GM18907 (cell line): ENCODE measurements around the gene DBH.

Experiments
- ATAC-seq: cut with Tn5 transposase; IDR thresholded peaks from one replicate; pipeline ENCODE4 v1.9.1; 2021; ENCODE audit warnings: mild to moderate bottlenecking, moderate library complexity; ENCODE audit not compliant: unreplicated experiment

Gene DBH

GRCh38 chr9:133604214-133604613 lies 31.9 kb upstream of the DBH start:
- ATAC-seq, result no peak

- no peak for ATAC-seq
Observed at GRCh38 chr9:133604856-133605255, 31.3 kb upstream of the DBH start.

- no peak for ATAC-seq
Observed at GRCh38 chr9:133605446-133605845, 30.7 kb upstream of the DBH start.

- no peak for ATAC-seq
Observed at GRCh38 chr9:133605856-133606707, 30.1 kb upstream of the DBH start.

GRCh38 chr9:133606708-133607025 lies 29.5 kb upstream of the DBH start:
- no peak for ATAC-seq

- no peak for ATAC-seq
Observed at GRCh38 chr9:133607381-133607780, 28.8 kb upstream of the DBH start.

GRCh38 chr9:133607976-133608375 lies 28.2 kb upstream of the DBH start:
- ATAC-seq, result no peak

GRCh38 chr9:133608382-133608781 lies 27.8 kb upstream of the DBH start:
- ATAC-seq, result no peak

- no peak for ATAC-seq
Observed at GRCh38 chr9:133608889-133609288, 27.3 kb upstream of the DBH start.

- ATAC-seq, result no peak
Observed at GRCh38 chr9:133609311-133610098, 26.7 kb upstream of the DBH start, which contains the start of gene FAM163B. Gene FAM163B, minus strand, starts transcription at chr9:133609389. Its CDS starts 29,166 bp downstream, at chr9:133580223.

GRCh38 chr9:133610845-133611244 lies 25.3 kb upstream of the DBH start:
- ATAC-seq, result no peak

- ATAC-seq, result no peak
Observed at GRCh38 chr9:133612051-133612450, 24.1 kb upstream of the DBH start.

- ATAC-seq, result no peak
Observed at GRCh38 chr9:133612816-133613215, 23.3 kb upstream of the DBH start.

GRCh38 chr9:133613432-133613831 lies 22.7 kb upstream of the DBH start:
- no peak for ATAC-seq

- no peak for ATAC-seq
Observed at GRCh38 chr9:133614056-133614455, 22.1 kb upstream of the DBH start.

GRCh38 chr9:133614678-133615077 lies 21.5 kb upstream of the DBH start:
- ATAC-seq, result no peak

GRCh38 chr9:133615186-133615585 lies 21.0 kb upstream of the DBH start:
- no peak for ATAC-seq

- ATAC-seq, result no peak
Observed at GRCh38 chr9:133615606-133616188, 20.5 kb upstream of the DBH start.

- ATAC-seq, result no peak
Observed at GRCh38 chr9:133616643-133617405, 19.3 kb upstream of the DBH start.

GRCh38 chr9:133618726-133619125 lies 17.4 kb upstream of the DBH start:
- ATAC-seq, result no peak

GRCh38 chr9:133619791-133620190 lies 16.4 kb upstream of the DBH start:
- ATAC-seq, result no peak
